ENCODE measurements around the gene PRDM16.

PRDM16 gene

GRCh38 chr1:3459940-3460671 is 391.1 kb downstream of the PRDM16 start:
- in situ Hi-C loops (cut with MboI; ENCODE audit: low sequenced_read_pairs, unreplicated experiment): no loop called here

GRCh38 chr1:3460672-3461131 is 391.7 kb downstream of the PRDM16 start:
- in situ Hi-C loops (cut with MboI; ENCODE audit: low sequenced_read_pairs, unreplicated experiment): no loop called here
- DNase-seq (ENCODE audit: low spot score): no peak
- no peak for TF ChIP-seq CTCF (IDR thresholded peaks at IDR 0.05; ENCODE audit: borderline replicate concordance, control extremely low read depth, extremely low read depth, insufficient read depth, missing control alignments)

More at GRCh38 chr1:3459940-3460671, 391.1 kb downstream of the PRDM16 start:
- no peak for TF ChIP-seq CTCF (IDR thresholded peaks at IDR 0.05; ENCODE audit: borderline replicate concordance, control extremely low read depth, extremely low read depth, insufficient read depth, missing control alignments)
- no peak for DNase-seq (ENCODE audit: low spot score)

- DNase-seq (ENCODE audit: low spot score): no peak
- in situ Hi-C loops (cut with MboI; ENCODE audit: low sequenced_read_pairs, unreplicated experiment): no loop called here
- no peak for TF ChIP-seq CTCF (IDR thresholded peaks at IDR 0.05; ENCODE audit: borderline replicate concordance, control extremely low read depth, extremely low read depth, insufficient read depth, missing control alignments)
Observed at GRCh38 chr1:3461238-3461933, 392.4 kb downstream of the PRDM16 start.

- no peak for DNase-seq (ENCODE audit: low spot score)
- TF ChIP-seq CTCF (IDR thresholded peaks at IDR 0.05; ENCODE audit: borderline replicate concordance, control extremely low read depth, extremely low read depth, insufficient read depth, missing control alignments): no peak
- in situ Hi-C loops (cut with MboI; ENCODE audit: low sequenced_read_pairs, unreplicated experiment): no loop called here
Observed at GRCh38 chr1:3461934-3462275, 392.9 kb downstream of the PRDM16 start.

GRCh38 chr1:3462356-3463012 is 393.5 kb downstream of the PRDM16 start:
- TF ChIP-seq CTCF (IDR thresholded peaks at IDR 0.05; ENCODE audit: borderline replicate concordance, control extremely low read depth, extremely low read depth, insufficient read depth, missing control alignments): no peak
- in situ Hi-C loops (cut with MboI; ENCODE audit: low sequenced_read_pairs, unreplicated experiment): no loop called here
- no peak for DNase-seq (ENCODE audit: low spot score)

GRCh38 chr1:3463013-3463385 is 394.0 kb downstream of the PRDM16 start:
- TF ChIP-seq CTCF (IDR thresholded peaks at IDR 0.05; ENCODE audit: borderline replicate concordance, control extremely low read depth, extremely low read depth, insufficient read depth, missing control alignments): no peak
- in situ Hi-C loops (cut with MboI; ENCODE audit: low sequenced_read_pairs, unreplicated experiment): no loop called here
- no peak for DNase-seq (ENCODE audit: low spot score)
